Mesendoderm (in vitro differentiated cells): ENCODE results near the gene FAM83B. TPM values are rescaled to one million over a fixed set of nuclear protein-coding genes. Genes with fewer than 3 reads are reported as not detected.
"Not testable (repeated sequence)": the region's sequence is repeated elsewhere in the genome, so short reads cannot be mapped to it uniquely, and the experiment has no call there.

ENCODE experiments used
- DNase-seq: peaks from one replicate; pipeline ENCODE4 v3.0.0; 2013
- H2AK5ac ChIP-seq: 2 replicates; pipeline ENCODE4 v1.6.1; 2013; ENCODE audit warnings: low read length, inconsistent platforms
- H2BK120ac ChIP-seq: 2 replicates; pipeline ENCODE4 v1.6.1; 2013; ENCODE audit warnings: low read depth, mild to moderate bottlenecking, low read length, moderate library complexity, mixed read lengths
- H2BK15ac ChIP-seq: replicated peaks from 2 replicates; pipeline ENCODE4 v1.6.1; 2013; ENCODE audit warnings: low read depth, mild to moderate bottlenecking, moderate library complexity
- H2BK5ac ChIP-seq: 2 replicates; pipeline ENCODE4 v1.6.1; 2013; ENCODE audit warnings: low read length, inconsistent platforms
- H3K18ac ChIP-seq: 2 replicates; pipeline ENCODE4 v1.6.1; 2013; ENCODE audit warnings: mild to moderate bottlenecking, low read length, mixed read lengths
- H3K23ac ChIP-seq: one replicate; pipeline ENCODE4 v1.6.1; 2013; ENCODE audit warnings: low read length
- H3K27ac ChIP-seq: 2 replicates; pipeline ENCODE4 v1.5.1; 2013; ENCODE audit warnings: low read depth, mild to moderate bottlenecking, inconsistent platforms, low read length, moderate library complexity
- H3K27me3 ChIP-seq: 2 replicates; pipeline ENCODE4 v1.6.1; 2013; ENCODE audit warnings: low read length, control low read depth, mild to moderate bottlenecking, inconsistent platforms; ENCODE audit not compliant: insufficient read depth, poor library complexity
- H3K36me3 ChIP-seq: 2 replicates; pipeline ENCODE4 v1.6.1; 2013; ENCODE audit warnings: low read length, inconsistent platforms; ENCODE audit not compliant: control insufficient read depth, insufficient read depth
- H3K4ac ChIP-seq: one replicate; pipeline ENCODE4 v1.6.1; 2013; ENCODE audit warnings: low read depth, mild to moderate bottlenecking, low read length, moderate library complexity
- H3K4me1 ChIP-seq: 2 replicates; pipeline ENCODE4 v1.6.1; 2013; ENCODE audit warnings: low read depth, low read length, inconsistent platforms; ENCODE audit not compliant: control insufficient read depth
- H3K4me2 ChIP-seq: 2 replicates; pipeline ENCODE4 v1.6.1; 2013; ENCODE audit warnings: low read length
- H3K4me3 ChIP-seq: 2 replicates; pipeline ENCODE4 v1.5.1; 2013; ENCODE audit warnings: mild to moderate bottlenecking, low read length
- H3K56ac ChIP-seq: one replicate; pipeline ENCODE4 v1.6.1; 2013; ENCODE audit warnings: low read length
- H3K79me1 ChIP-seq: 2 replicates; pipeline ENCODE4 v1.6.1; 2013; ENCODE audit warnings: low read length, inconsistent platforms
- H3K79me2 ChIP-seq: 2 replicates; pipeline ENCODE4 v1.6.1; 2013; ENCODE audit warnings: mild to moderate bottlenecking, low read length; ENCODE audit not compliant: control insufficient read depth, insufficient read depth
- H3K9ac ChIP-seq: 2 replicates; pipeline ENCODE4 v1.6.1; 2013; ENCODE audit warnings: low read length, inconsistent platforms
- H4K5ac ChIP-seq: one replicate; pipeline ENCODE4 v1.6.1; 2013; ENCODE audit warnings: low read length
- H4K8ac ChIP-seq: one replicate; pipeline ENCODE4 v1.6.1; 2013; ENCODE audit warnings: low read depth, mild to moderate bottlenecking, control low read depth, low read length, moderate library complexity
- WGBS: extraction: QIAGEN DNeasy Blood & Tissue Kit; methylation state at CpG from one replicate; pipeline ENCODE4 v1.1.7; 2013; ENCODE audit warnings: low lambda C conversion rate, missing lambda C conversion rate; ENCODE audit not compliant: insufficient coverage; ENCODE audit errors: extremely low coverage; 5-methylcytosine and 5-hydroxymethylcytosine counted together
- polyA plus RNA-seq, 2 experiments: library from polyadenylated mRNA; stranded (reverse); fragments of 200-250 nt; gene quantifications; one replicate each; pipeline ENCODE4 v1.2.3, GENCODE V29; 2013

FAM83B gene
- 4.1 TPM for polyA plus RNA-seq (2013, experiment 1 of 2)
- polyA plus RNA-seq (2013, experiment 2 of 2): 4.3 TPM

- no peaks in the 10 kb centered on the region for H3K36me3 ChIP-seq
- peak within 1 kb of the TSS; percentile 70 for H3K4me2 ChIP-seq
- peak within 1 kb of the TSS; percentile 96 for H2BK15ac ChIP-seq
- WGBS: no CpG with 5 or more reads among the region's 50 CpGs
- H3K9ac ChIP-seq: peak within 1 kb of the TSS; percentile 69
- H3K27me3 ChIP-seq: no peaks in the 10 kb centered on the region
- peak within 1 kb of the TSS; percentile 0 for H3K27ac ChIP-seq
- peak within 1 kb of the TSS; percentile 84 for H3K4ac ChIP-seq
- peak; percentile 84 for DNase-seq
- peak within 1 kb of the TSS; percentile 76 for H2BK120ac ChIP-seq
- peak within 1 kb of the TSS; percentile 65 for H3K4me3 ChIP-seq
- no peaks in the 10 kb centered on the region for H3K4me1 ChIP-seq
- peak within 1 kb of the TSS; percentile 95 for H3K18ac ChIP-seq
- no peak within 1 kb of the TSS for H2BK5ac ChIP-seq
- H3K79me2 ChIP-seq: no peaks in the 10 kb centered on the region
- H4K5ac ChIP-seq: no peak within 1 kb of the TSS
- peak within 1 kb of the TSS; percentile 87 for H3K56ac ChIP-seq
- no peak within 1 kb of the TSS for H3K23ac ChIP-seq
- no peak within 1 kb of the TSS for H2AK5ac ChIP-seq
- peak within 1 kb of the TSS; percentile 88 for H4K8ac ChIP-seq
- H3K79me1 ChIP-seq: no peaks in the 10 kb centered on the region
Measured at GRCh38 chr6:54846243-54846856, at the start of gene FAM83B. FAM83B (plus strand) TSS chr6:54846771; CDS start chr6:54870247, 23,476 bp downstream.

- H3K27me3 ChIP-seq, H2BK5ac ChIP-seq, H3K27ac ChIP-seq, DNase-seq, H3K23ac ChIP-seq, H3K4ac ChIP-seq, H4K8ac ChIP-seq, H3K4me2 ChIP-seq, H3K79me2 ChIP-seq, H3K9ac ChIP-seq, H3K79me1 ChIP-seq, H3K36me3 ChIP-seq, H2BK120ac ChIP-seq, H2AK5ac ChIP-seq, H3K4me3 ChIP-seq, H3K4me1 ChIP-seq, H4K5ac ChIP-seq, H3K18ac ChIP-seq, H3K56ac ChIP-seq, H2BK15ac ChIP-seq: not testable (repeated sequence)
Measured at GRCh38 chr6:54796918-54797317, 49.7 kb upstream of the FAM83B start.

GRCh38 chr6:54800050-54800600 lies 46.4 kb upstream of the FAM83B start:
- H3K4me3 ChIP-seq: no peak overlapping the region

GRCh38 chr6:54801244-54801643 lies 45.3 kb upstream of the FAM83B start:
- Histone ChIP-seq H2BK15ac (no peak overlapping the region), H2BK120ac (no peak overlapping the region), H4K8ac (no peak overlapping the region), H3K27ac (no peak overlapping the region), H3K4ac (no peak overlapping the region), H3K4me3 (no peak overlapping the region), H3K4me1 (peaks cover 7% of the 10 kb centered on the region), H2BK5ac (no peak overlapping the region), H3K9ac (no peak overlapping the region), H3K56ac (no peak overlapping the region), H3K36me3 (no peaks in the 10 kb centered on the region), H2AK5ac (no peak overlapping the region), H3K23ac (no peak overlapping the region), H3K4me2 (no peak overlapping the region), H3K79me2 (no peaks in the 10 kb centered on the region), H4K5ac (no peak overlapping the region), H3K79me1 (no peaks in the 10 kb centered on the region), H3K27me3 (no peaks in the 10 kb centered on the region), H3K18ac (no peak overlapping the region)
- DNase-seq: no peak

More at GRCh38 chr6:54800050-54800600, 46.4 kb upstream of the FAM83B start:
- Histone ChIP-seq H2BK15ac (no peak overlapping the region), H2BK5ac (no peak overlapping the region), H3K79me1 (no peaks in the 10 kb centered on the region), H3K56ac (no peak overlapping the region), H3K36me3 (no peaks in the 10 kb centered on the region), H3K18ac (no peak overlapping the region), H3K4me2 (no peak overlapping the region), H2BK120ac (no peak overlapping the region), H3K4me1 (peaks cover 4% of the 10 kb centered on the region), H2AK5ac (no peak overlapping the region), H3K23ac (no peak overlapping the region), H3K27me3 (no peaks in the 10 kb centered on the region), H3K79me2 (no peaks in the 10 kb centered on the region), H4K5ac (no peak overlapping the region), H4K8ac (no peak overlapping the region), H3K4ac (no peak overlapping the region), H3K27ac (no peak overlapping the region), H3K9ac (no peak overlapping the region)
- DNase-seq: no peak
- WGBS: no CpG with 5 or more reads among the region's 4 CpGs

- Histone ChIP-seq H3K4me3 (no peak overlapping the region), H2AK5ac (no peak overlapping the region), H3K27me3 (no peaks in the 10 kb centered on the region), H3K4ac (no peak overlapping the region), H2BK5ac (no peak overlapping the region), H4K8ac (no peak overlapping the region), H3K79me1 (no peaks in the 10 kb centered on the region), H2BK15ac (no peak overlapping the region), H3K56ac (no peak overlapping the region), H4K5ac (no peak overlapping the region), H3K4me1 (peaks cover 7% of the 10 kb centered on the region), H3K27ac (no peak overlapping the region), H3K79me2 (no peaks in the 10 kb centered on the region), H3K4me2 (no peak overlapping the region), H2BK120ac (no peak overlapping the region), H3K36me3 (no peaks in the 10 kb centered on the region), H3K9ac (no peak overlapping the region), H3K23ac (no peak overlapping the region), H3K18ac (no peak overlapping the region)
- no CpG with 5 or more reads among the region's 1 CpG for WGBS
- peak; percentile 47 for DNase-seq
Measured at GRCh38 chr6:54801669-54802068, 44.9 kb upstream of the FAM83B start.
